Heart left ventricle (tissue), 16 donors: Measurements from ENCODE around the gene SLC7A6OS. TPM values are rescaled to one million over a fixed set of nuclear protein-coding genes. Genes with fewer than 3 reads are reported as not detected.
A peak's percentile ranks its signal among the peaks of the same experiment; 100 is the strongest.

Experiments used
- ATAC-seq, 4 donors: fragments of 200-7000 bp; cut with Tn5 transposase; one replicate each; pipeline ENCODE4 v1.9.1; 2020 to 2022; ENCODE audit warnings: moderate library complexity in 4 of 4, mild to moderate bottlenecking in 3 of 4, moderate number of reproducible peaks in 1 of 4
- DNase-seq, 5 donors: peaks; one replicate each; pipeline ENCODE4 v3.0.0-alpha.2; 2020
- H3K27ac ChIP-seq, 12 donors: fragments of 200-600 bp; sonication (generic) in 4 of 12; one replicate each; pipeline versions ENCODE4 v1.5.0 to v1.8.0; 2016 to 2022; ENCODE audit warnings: mild to moderate bottlenecking in 2 of 12
- H3K27me3 ChIP-seq, 9 donors: fragments of 200-600 bp; sonication (generic) in 2 of 9; one replicate each; pipeline versions ENCODE4 v1.5.1 to v1.8.0; 2016 to 2022; ENCODE audit warnings: mild to moderate bottlenecking in 3 of 9
- H3K36me3 ChIP-seq, 9 donors: fragments of 200-600 bp; sonication (generic) in 2 of 9; one replicate each; pipeline versions ENCODE4 v1.5.0 to v1.8.0; 2018 to 2022; ENCODE audit warnings: mild to moderate bottlenecking in 2 of 9
- H3K4me1 ChIP-seq, 12 donors: fragments of 200-600 bp; sonication (generic) in 4 of 12; one replicate each; pipeline versions ENCODE4 v1.5.0 to v1.8.0; 2016 to 2022; ENCODE audit warnings: mild to moderate bottlenecking in 3 of 12
- H3K4me3 ChIP-seq, 12 donors: fragments of 200-600 bp; sonication (generic) in 4 of 12; one replicate each; pipeline versions ENCODE4 v1.5.0 to v1.8.0; 2017 to 2022; ENCODE audit warnings: mild to moderate bottlenecking in 9 of 12, moderate library complexity in 4 of 12
- H3K9me3 ChIP-seq, 12 donors: fragments of 200-600 bp; sonication (generic) in 4 of 12; one replicate each; pipeline versions ENCODE4 v1.5.0 to v1.8.0; 2016 to 2022; ENCODE audit warnings: mild to moderate bottlenecking in 1 of 12
- POLR2A ChIP-seq, 2 donors: fragments of 450-650 bp; IDR thresholded peaks; one replicate each; pipeline ENCODE4 v1.6.1; 2017; ENCODE audit warnings: antibody characterized with exemption in 2 of 2, mild to moderate bottlenecking in 2 of 2, moderate library complexity in 2 of 2
- WGBS, 4 donors: extraction: QIAGEN DNeasy Blood & Tissue Kit in 2 of 4; methylation state at CpG; one replicate each; pipeline versions ENCODE4 v1.1.5 to v1.1.7; 2013 to 2018; 5-methylcytosine and 5-hydroxymethylcytosine counted together
- intact Hi-C, 10 donors: fragments of 100-400 bp; cut with DNase I; formaldehyde crosslinking; loops; one replicate each; pipeline versions ENCODE4 v1.11.1 to v1.14.2; 2022
- polyA plus RNA-seq, 2 donors: library from polyadenylated mRNA; stranded (reverse); fragments of 200-250 nt; gene quantifications; one replicate each; pipeline ENCODE4 v1.2.3, GENCODE V29; 2013
- total RNA-seq, 9 donors: library from RNA; depleted of rRNA in 2 of 9; stranded (reverse); fragments of >200 nt in 2 of 9; fragmentation: NEBNext Ultra II Directional in 3 of 9; extraction: Animal tissue kit (Norgen Biotek cat#: 25700) in 3 of 9; gene quantifications; one replicate each; pipeline versions ENCODE4 v1.1.0 to v1.2.4, GENCODE V29; 2016 to 2023
- TF ChIP-seq, protein P1 (sequence below), 12 donors: fragments of 200-600 bp; sonication (generic) in 4 of 12; IDR thresholded peaks; one replicate each; pipeline versions ENCODE4 v1.5.0 to v1.8.0; 2018 to 2022; ENCODE audit warnings: antibody characterized with exemption in 12 of 12, mild to moderate bottlenecking in 5 of 12
- donor health status: ischemic (EF 13 %, LVEDD 7.1; RV severe dilation, severe dysfunction).
- donor health status: healthy with polysubstance abuse.
- donor health status: DM: no; HTN: yes; CAD: no.
- donor health status: DM: no; HTN: no; CAD: no.
- donor health status: ischemic (EF 25% LVEDD 6.9; RV normal size, moderate dysfunction).
- donor health status: ischemic (EF 25% LVEDD 5.7; RV mildly dilated, moderate dysfunction).
- donor health status: healthy.
- donor health status: DM: yes; HTN: yes; CAD: no.
- donor health status: ischemic (EF 35%, LVEDD 5.7; RV mildly dilated, moderate dysfunction).
- donor health status: nonischemic (EF 11% LVEDD 7.7; RV severe dilation, severe dysfunction).
- donor health status: DM: yes; HTN: yes; CAD: no.
- donor health status: PGD.
- donor health status: ischemic (EF 29% LVEDD 5.4; RV normal size, mild dysfunction).
- donor health status: nonischemic (EF 23%, LVEDD 6.1; RV moderate dilation, normal function).

The SLC7A6OS gene
- total and polyA plus RNA-seq, 11 donors, result 8.1 to 16.2 (median 10.0) TPM

DNA sequence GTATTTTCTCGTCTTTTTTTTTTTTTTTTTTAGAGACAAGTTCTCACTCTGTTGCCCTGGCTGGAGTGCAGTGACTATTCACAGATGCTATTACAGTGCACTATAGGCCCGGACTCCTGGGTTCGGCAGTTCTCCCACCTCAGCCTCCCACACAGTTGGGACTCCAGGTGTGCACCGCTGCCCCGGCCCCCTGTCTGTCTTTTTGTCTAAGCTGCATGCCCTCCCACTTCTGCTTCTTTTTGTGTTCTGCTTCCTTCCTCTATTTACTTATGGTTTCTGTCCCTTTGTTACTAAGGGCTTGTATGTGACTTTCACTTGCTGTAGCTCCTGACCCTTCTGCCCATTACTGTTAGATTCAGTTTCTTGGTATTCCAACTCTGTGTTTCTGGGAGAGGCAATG lies 25.9 kb downstream of the SLC7A6OS start:
- H3K27ac ChIP-seq, result peak overlapping the region; percentile 72 to 95 (median 84)
- intact Hi-C loops, result loop anchor here in 2 of 10 donors (1.0 to 2.0 kb wide), 2 partner anchors 20 to 21 kb away; partner anchors contain the start of gene SLC7A6 (in 2 of the 2)
- peaks cover 26 to 100% (median 78%) of the 10 kb centered on the region in 12 donors for H3K4me1 ChIP-seq
- peak overlapping the region in 1 of 12 donors; percentile 25 for H3K4me3 ChIP-seq
- no peaks in the 10 kb centered on the region for H3K9me3 ChIP-seq
- 44 to 56% (median 50%) methylated on average over 5 of the region's 5 CpGs for WGBS, 4 donors
- TF ChIP-seq, protein P1, sequence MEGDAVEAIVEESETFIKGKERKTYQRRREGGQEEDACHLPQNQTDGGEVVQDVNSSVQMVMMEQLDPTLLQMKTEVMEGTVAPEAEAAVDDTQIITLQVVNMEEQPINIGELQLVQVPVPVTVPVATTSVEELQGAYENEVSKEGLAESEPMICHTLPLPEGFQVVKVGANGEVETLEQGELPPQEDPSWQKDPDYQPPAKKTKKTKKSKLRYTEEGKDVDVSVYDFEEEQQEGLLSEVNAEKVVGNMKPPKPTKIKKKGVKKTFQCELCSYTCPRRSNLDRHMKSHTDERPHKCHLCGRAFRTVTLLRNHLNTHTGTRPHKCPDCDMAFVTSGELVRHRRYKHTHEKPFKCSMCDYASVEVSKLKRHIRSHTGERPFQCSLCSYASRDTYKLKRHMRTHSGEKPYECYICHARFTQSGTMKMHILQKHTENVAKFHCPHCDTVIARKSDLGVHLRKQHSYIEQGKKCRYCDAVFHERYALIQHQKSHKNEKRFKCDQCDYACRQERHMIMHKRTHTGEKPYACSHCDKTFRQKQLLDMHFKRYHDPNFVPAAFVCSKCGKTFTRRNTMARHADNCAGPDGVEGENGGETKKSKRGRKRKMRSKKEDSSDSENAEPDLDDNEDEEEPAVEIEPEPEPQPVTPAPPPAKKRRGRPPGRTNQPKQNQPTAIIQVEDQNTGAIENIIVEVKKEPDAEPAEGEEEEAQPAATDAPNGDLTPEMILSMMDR (IDR thresholded peaks at IDR 0.05), result no peak
- no peak for TF ChIP-seq POLR2A (IDR thresholded peaks at IDR 0.05)
- DNase-seq (no peak), ATAC-seq (no peak)
- H3K36me3 ChIP-seq, result peaks cover 0 to 50% (median 28%) of the 10 kb centered on the region in 9 donors
- H3K27me3 ChIP-seq, result no peaks in the 10 kb centered on the region

DNA sequence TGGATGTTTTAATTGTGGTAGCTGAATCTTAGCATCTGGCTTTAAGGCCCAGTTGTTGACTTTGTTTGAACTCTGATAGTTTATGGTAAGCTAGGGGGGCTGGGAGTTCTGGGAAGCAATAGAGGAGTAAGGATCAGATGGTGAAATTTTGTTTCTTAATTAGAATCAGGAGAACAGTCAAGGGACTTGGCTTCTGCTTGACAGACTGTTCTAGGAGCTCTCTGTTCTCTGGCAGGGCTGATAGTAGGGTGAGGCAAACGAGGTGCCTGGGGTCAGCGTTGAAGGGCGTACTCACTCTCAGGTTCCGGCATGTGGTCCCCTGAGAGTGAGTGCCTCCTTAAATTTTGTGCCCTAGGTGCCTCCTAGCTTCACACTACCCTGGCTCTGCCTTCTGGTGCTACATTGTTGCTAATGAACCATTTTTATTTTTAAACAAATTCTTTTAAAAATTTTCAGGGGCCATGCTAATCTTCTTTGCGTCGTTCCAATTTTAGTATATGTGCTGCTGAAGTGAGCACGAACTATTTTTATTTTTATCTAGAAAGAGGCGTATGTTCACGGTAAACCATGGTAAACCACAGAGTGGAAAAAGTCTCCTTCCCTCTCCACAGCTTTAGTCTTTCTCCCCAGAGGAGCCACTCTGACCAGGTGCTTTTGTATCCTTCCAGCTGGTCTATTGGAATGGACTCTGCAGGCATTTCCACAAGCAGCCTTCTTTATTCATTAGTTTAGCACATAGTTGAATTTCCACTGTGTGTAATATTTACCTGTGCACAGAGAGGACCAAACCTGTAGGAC lies 26.7 kb downstream of the SLC7A6OS start:
- H3K4me1 ChIP-seq, result peaks cover 21 to 99% (median 71%) of the 10 kb centered on the region in 12 donors
- peak overlapping the region in 1 of 12 donors; percentile 25 for H3K4me3 ChIP-seq
- peaks cover 0 to 48% (median 32%) of the 10 kb centered on the region in 9 donors for H3K36me3 ChIP-seq
- no peaks in the 10 kb centered on the region for H3K9me3 ChIP-seq
- intact Hi-C loops, result loop anchor here in 1 of 10 donors (2.0 kb wide), 1 partner anchor 19 kb away; the partner anchor contains the start of gene SLC7A6
- peak; percentile 72 for ATAC-seq
- peak overlapping the region; percentile 72 to 95 (median 84) for H3K27ac ChIP-seq
- WGBS, 4 donors, result 35 to 57% (median 42%) methylated on average over 9 of the region's 9 CpGs
- TF ChIP-seq, protein P1 (IDR thresholded peaks at IDR 0.05), result no peak
- no peak for TF ChIP-seq POLR2A (IDR thresholded peaks at IDR 0.05)
- DNase-seq, result peak in 1 of 5 donors; percentile 59
- no peaks in the 10 kb centered on the region for H3K27me3 ChIP-seq

DNA sequence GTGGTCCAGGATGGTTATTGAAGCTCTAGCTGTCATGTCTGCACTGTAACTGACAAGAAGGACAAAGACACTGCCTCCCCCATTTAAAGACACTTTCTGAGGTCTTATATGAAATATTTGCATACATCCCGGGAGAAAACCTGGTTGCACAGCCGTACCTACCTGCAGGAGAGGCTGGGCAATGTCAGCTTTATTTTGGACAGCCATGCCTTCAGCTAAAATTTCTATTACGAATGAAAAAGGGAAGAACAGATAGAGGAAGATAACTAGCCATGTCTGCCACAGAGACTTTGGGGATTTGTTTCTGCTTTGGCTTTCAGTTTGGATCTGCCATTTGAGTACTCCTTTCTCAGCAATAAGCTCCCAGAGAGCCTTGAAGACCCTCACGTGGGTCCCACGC lies 27.4 kb downstream of the SLC7A6OS start:
- H3K27me3 ChIP-seq, result no peaks in the 10 kb centered on the region
- H3K4me1 ChIP-seq, result peaks cover 19 to 93% (median 65%) of the 10 kb centered on the region in 12 donors
- peak overlapping the region; percentile 72 to 95 (median 84) for H3K27ac ChIP-seq
- intact Hi-C loops, result no loop called here
- H3K36me3 ChIP-seq, result peaks cover 0 to 46% (median 30%) of the 10 kb centered on the region in 9 donors
- WGBS, 4 donors, result 62 to 75% (median 64%) methylated on average over 5 of the region's 5 CpGs
- DNase-seq (no peak), ATAC-seq (no peak)
- no peak for TF ChIP-seq POLR2A (IDR thresholded peaks at IDR 0.05)
- TF ChIP-seq, protein P1 (IDR thresholded peaks at IDR 0.05), result no peak
- H3K9me3 ChIP-seq, result no peaks in the 10 kb centered on the region
- peak overlapping the region in 1 of 12 donors; percentile 25 for H3K4me3 ChIP-seq

DNA sequence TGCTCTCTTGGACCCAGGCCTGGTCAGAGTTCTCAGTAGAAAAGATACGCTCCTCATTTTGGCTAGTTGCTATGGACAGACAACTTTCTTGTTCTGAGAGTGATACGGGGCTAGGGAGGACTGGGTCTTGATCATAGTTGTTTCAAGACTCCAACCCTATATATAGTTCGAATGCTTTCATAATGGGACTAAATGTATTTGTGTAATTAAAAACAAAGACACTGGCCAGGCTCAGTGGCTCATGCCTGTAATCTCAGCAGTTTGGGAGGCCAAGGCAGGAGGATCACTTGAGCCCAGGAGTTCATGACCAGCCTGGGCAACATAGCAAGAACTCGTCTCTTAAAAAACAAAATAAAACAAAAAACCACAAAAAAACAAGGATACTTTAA lies 28.7 kb downstream of the SLC7A6OS start:
- H3K9me3 ChIP-seq, result no peaks in the 10 kb centered on the region
- no peaks in the 10 kb centered on the region for H3K27me3 ChIP-seq
- 73 to 90% (median 79%) methylated on average over 4 of the region's 4 CpGs for WGBS, 4 donors
- H3K36me3 ChIP-seq, result peaks cover 0 to 42% (median 34%) of the 10 kb centered on the region in 9 donors
- ATAC-seq (no peak), DNase-seq (no peak)
- H3K4me3 ChIP-seq, result no peak overlapping the region
- H3K27ac ChIP-seq, result peak overlapping the region; percentile 72 to 95 (median 84)
- intact Hi-C loops, result no loop called here
- peaks cover 9 to 80% (median 52%) of the 10 kb centered on the region in 12 donors for H3K4me1 ChIP-seq
- TF ChIP-seq, protein P1 (IDR thresholded peaks at IDR 0.05), result no peak
- TF ChIP-seq POLR2A (IDR thresholded peaks at IDR 0.05), result no peak
